ENCODE measurements around the gene CAMSAP1.

Gene CAMSAP1

DNA sequence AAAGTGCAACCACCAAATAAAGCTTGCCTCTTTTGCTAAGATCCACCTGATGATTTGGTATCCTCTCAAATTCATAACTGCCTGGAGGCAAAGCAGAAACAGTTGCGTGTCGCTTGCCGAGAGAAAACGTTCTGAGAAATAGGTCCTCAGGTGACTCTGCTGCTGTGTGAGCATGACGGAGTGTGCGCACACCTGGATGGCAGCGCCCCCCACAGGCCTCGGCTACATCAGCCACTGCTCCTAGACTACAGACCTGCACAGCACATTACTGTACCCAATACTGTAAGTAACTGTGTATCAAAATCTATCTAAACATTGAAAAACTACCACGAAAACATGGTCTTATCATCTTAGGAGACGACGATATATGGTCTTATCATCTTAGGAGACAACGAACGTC lies 87.4 kb downstream of the CAMSAP1 start:
- H3K27ac ChIP-seq, result no peak overlapping the region
- CTCF ChIA-PET, result no interaction called here
- TF ChIP-seq, protein P1, sequence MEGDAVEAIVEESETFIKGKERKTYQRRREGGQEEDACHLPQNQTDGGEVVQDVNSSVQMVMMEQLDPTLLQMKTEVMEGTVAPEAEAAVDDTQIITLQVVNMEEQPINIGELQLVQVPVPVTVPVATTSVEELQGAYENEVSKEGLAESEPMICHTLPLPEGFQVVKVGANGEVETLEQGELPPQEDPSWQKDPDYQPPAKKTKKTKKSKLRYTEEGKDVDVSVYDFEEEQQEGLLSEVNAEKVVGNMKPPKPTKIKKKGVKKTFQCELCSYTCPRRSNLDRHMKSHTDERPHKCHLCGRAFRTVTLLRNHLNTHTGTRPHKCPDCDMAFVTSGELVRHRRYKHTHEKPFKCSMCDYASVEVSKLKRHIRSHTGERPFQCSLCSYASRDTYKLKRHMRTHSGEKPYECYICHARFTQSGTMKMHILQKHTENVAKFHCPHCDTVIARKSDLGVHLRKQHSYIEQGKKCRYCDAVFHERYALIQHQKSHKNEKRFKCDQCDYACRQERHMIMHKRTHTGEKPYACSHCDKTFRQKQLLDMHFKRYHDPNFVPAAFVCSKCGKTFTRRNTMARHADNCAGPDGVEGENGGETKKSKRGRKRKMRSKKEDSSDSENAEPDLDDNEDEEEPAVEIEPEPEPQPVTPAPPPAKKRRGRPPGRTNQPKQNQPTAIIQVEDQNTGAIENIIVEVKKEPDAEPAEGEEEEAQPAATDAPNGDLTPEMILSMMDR (conservative IDR thresholded peaks at IDR 0.05; ENCODE audit: low read depth), result no peak
- no peak for DNase-seq (ENCODE audit: low spot score)
- POLR2A ChIA-PET (ENCODE audit: low non-redundant PET), result no interaction called here

DNA sequence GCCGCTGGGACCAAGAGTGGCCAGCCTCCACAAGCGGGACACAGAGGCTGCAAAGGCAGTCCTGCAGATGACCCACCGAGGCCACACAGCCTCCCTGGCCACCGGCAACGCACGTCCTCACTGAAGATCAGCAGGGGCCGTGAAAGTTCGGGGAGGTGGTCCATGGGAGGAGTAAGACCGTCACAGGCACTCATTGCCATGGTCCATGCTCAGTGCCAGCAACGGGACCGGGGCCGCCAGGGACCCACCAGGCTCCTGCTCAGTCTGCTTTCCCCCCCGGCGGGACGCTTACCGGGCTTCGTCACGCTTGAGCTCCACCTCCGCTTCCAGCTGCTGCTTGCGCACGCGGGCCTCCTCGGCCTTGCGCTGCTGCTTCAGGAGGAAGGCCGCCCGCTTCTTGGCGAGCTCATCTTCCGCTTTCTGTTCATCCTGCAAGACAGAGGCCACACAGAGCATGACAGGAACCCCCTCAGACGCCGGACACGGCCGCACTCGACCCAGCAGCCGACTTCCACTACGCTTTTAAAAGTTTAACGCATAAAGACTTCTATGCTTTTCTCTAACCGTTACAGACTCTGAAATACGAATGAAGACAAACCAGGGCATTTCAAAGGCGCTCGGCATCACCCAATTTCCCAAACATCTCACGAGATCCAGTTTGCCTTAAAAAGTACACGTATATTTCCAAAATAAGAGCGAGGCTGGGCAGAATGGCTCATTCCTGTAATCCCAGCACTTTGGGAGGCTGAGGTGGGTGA lies 88.4 kb downstream of the CAMSAP1 start:
- no peak for DNase-seq (ENCODE audit: low spot score)
- CTCF ChIA-PET, result interaction anchor here (0.6 kb wide), 1 partner anchor 906 kb away, joined by 3 read pairs; no protein-coding TSS in a partner anchor
- POLR2A ChIA-PET (ENCODE audit: low non-redundant PET), result no interaction called here
- TF ChIP-seq, protein P1 (conservative IDR thresholded peaks at IDR 0.05; ENCODE audit: low read depth), result no peak
- H3K27ac ChIP-seq, result no peak overlapping the region

DNA sequence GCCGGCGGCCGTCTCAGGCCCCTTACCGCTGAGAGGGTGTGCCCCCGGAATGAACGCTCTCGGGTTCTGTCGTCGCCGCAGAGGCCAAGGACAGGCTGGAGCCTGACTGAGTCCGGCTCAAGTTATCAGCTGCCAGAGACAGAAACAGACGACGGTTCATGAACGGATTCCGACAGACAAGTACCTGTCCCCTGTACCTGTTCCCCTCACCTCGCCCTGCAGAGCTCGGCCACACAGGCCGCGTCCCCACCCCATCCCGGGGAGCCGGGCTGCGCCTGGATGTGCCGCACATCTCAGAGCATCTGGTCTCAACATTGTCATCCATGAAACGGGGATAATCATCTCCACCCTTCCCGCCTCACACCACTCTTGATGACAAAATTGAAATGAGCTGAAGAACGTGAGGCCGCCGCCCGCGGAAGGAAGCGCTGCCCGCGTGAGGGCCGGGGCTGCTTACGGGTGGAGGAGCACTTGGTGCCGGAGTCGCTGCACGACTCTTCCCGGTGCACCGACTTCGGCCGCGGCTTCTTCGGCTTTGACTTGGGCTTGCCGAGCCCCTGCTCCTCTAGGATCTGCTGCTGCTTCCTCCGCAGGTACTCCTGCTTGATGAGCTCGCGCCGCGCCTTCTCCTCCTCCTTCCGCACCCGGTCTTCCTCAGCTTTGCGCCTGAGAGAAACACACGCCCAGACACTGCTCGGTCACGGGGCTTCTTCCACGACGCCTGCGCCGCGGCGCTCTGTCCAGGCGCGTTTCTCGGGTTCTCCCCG lies 89.2 kb downstream of the CAMSAP1 start:
- ChIA-PET POLR2A (ENCODE audit: low non-redundant PET) (no interaction called here), CTCF (interaction anchor here (0.6 kb wide), 1 partner anchor 906 kb away, joined by 3 read pairs; no protein-coding TSS in a partner anchor)
- TF ChIP-seq, protein P1 (conservative IDR thresholded peaks at IDR 0.05; ENCODE audit: low read depth), result no peak
- no peak for DNase-seq (ENCODE audit: low spot score)
- H3K27ac ChIP-seq, result no peak overlapping the region

DNA sequence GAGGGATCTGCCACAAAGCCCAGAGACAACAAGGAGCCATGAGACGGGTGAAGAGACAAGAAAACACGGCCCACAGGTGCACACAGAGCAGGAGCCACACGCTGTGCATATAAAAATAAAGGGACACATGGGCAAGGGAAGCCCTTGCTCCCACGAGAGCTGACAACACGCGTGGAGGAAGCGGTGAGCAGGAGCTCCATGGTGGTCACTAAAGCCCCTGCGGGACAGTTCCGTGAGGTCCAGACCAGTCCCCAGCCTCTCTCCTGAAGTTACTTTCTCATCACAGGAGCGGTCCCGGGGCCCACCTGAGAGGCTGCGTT lies 90.7 kb downstream of the CAMSAP1 start:
- CTCF ChIA-PET, result interaction anchor here (0.6 kb wide), 1 partner anchor 101 kb away, joined by 3 read pairs; no protein-coding TSS in a partner anchor
- POLR2A ChIA-PET (ENCODE audit: low non-redundant PET), result no interaction called here
- no peak for DNase-seq (ENCODE audit: low spot score)
- TF ChIP-seq, protein P1 (conservative IDR thresholded peaks at IDR 0.05; ENCODE audit: low read depth), result no peak
- H3K27ac ChIP-seq, result no peak overlapping the region

DNA sequence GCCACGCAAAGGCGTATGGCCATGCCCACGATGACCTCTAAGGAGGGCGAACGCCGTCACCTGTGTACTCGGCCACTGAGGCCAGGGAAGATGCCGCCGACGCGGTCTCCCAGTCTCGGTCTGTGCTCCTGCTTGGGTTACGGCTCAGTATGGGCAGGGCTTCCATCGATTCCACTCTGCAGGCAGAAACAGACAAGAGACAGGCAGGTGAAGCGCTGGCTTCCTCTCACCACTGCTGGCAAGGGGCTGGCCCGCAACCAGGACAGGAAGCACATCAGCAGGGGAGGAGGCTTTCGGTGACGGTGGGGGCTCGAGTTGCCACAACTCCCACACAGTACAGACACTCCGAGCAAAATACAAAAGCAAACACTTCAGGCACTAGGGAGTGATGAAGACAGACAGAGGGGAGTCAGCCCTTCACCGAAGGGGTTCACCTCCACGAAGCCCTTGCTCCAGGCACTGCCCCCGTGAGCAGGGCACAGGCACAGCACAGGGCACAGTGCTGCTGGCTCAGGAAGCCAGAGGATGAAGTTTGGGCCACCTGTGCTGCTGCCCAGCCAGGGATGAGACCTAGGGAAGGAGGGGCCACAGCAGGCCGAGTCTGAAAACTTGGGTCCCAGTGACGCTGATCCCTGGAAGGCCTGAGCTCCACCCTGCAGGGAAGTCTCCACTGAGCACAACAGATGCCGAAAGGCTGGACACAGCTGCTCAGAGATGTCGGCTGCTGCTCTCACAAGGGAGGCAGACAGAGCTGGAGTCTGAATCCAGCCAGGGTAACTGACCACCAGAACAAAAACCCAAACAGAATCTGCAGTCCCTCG lies 91.3 kb downstream of the CAMSAP1 start:
- no peak for DNase-seq (ENCODE audit: low spot score)
- ChIA-PET CTCF (no interaction called here), POLR2A (ENCODE audit: low non-redundant PET) (no interaction called here)
- TF ChIP-seq, protein P1 (conservative IDR thresholded peaks at IDR 0.05; ENCODE audit: low read depth), result no peak
- 0 out of 2 replicates have a peak overlapping the region, but pooled peaks have one; percentile 4 for H3K27ac ChIP-seq

DNA sequence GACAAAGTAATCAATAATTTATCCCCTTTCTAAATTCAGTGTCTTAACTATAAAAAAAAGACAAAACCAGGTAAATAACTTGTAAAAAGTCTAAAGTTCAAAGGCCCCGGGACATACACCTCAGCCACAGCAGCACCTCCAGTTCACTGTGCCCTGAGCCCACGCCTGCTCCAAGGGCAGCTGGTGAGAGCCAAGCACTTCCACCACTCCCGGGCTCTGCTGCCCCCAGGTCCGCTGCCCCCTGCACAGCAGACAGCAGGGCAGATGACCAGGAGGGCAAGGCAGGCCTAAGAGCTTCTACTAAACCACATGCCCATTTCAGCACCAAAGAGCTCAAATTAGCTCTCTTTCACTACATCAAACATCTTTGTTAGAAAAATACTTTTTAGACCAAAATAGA lies 91.9 kb downstream of the CAMSAP1 start:
- TF ChIP-seq, protein P1 (conservative IDR thresholded peaks at IDR 0.05; ENCODE audit: low read depth), result no peak

More for the DNA sequence above, 91.9 kb downstream of the CAMSAP1 start:
- DNase-seq (ENCODE audit: low spot score), result no peak
- ChIA-PET CTCF (no interaction called here), POLR2A (ENCODE audit: low non-redundant PET) (no interaction called here)
- H3K27ac ChIP-seq, result 0 out of 2 replicates have a peak overlapping the region, but pooled peaks have one; percentile 4
